ENCODE data around the gene FMN1.

FMN1 gene

DNA sequence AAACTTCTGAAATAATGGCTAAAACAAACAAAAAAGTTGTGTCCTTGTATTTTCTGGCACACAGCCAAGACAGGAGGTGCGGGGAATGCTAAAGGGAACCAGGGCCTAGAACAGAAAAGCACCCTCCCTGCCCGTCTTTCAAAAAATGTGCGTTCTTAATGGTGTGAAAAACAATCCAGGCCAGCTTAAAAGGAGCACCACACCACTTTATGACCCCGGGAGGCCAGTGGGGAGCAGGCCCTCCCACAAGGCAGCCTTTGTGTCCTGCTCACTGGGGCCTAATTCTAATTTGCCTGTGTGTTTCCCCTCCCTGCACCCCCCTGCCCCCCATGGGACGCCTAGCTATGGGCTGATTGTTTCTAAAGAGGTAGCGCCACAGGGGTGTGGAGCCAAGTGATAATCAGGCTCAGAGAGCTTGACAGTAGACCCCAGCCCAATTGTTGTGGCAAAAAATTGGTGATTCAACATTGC is 295.4 kb downstream of the FMN1 start:
- no peak for TF ChIP-seq CTCF (IDR thresholded peaks at IDR 0.05; ENCODE audit: low read depth, low read length)
- no peak overlapping the region for H3K4me3 ChIP-seq (ENCODE audit: low read depth, low read length)

GRCh38 chr15:32898414-32898813 is 296.1 kb downstream of the FMN1 start:
- no peak overlapping the region for H3K4me3 ChIP-seq (ENCODE audit: low read depth, low read length)
- TF ChIP-seq CTCF (IDR thresholded peaks at IDR 0.05; ENCODE audit: low read depth, low read length) = no peak

DNA sequence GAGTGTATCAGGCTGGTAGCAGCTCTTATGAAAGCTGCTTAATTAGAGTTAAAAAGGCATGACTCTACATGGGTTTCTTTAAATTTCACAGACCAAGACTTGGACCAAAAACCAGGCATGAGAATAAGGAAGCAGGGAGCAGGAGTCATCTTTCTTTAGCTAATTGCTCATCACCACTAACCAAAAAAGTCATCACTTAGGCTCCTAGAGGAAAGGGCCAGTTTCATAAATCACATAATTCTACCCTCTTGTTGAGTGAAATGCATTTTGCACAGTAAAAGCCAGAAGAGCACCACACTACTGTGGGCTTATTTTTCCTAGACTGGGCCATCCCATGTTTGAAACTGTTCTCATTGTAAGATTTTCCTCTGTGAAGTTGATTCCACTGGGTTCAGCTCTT is 301.1 kb downstream of the FMN1 start:
- no peak overlapping the region for H3K4me3 ChIP-seq (ENCODE audit: low read depth, low read length)
- TF ChIP-seq CTCF (IDR thresholded peaks at IDR 0.05; ENCODE audit: low read depth, low read length) = no peak

GRCh38 chr15:32889214-32889613 is 305.3 kb downstream of the FMN1 start:
- TF ChIP-seq CTCF (IDR thresholded peaks at IDR 0.05; ENCODE audit: low read depth, low read length) = no peak
- H3K4me3 ChIP-seq (ENCODE audit: low read depth, low read length) = no peak overlapping the region

GRCh38 chr15:32888221-32888761 is 306.2 kb downstream of the FMN1 start:
- no peak overlapping the region for H3K4me3 ChIP-seq (ENCODE audit: low read depth, low read length)
- TF ChIP-seq CTCF (IDR thresholded peaks at IDR 0.05; ENCODE audit: low read depth, low read length) = no peak

DNA sequence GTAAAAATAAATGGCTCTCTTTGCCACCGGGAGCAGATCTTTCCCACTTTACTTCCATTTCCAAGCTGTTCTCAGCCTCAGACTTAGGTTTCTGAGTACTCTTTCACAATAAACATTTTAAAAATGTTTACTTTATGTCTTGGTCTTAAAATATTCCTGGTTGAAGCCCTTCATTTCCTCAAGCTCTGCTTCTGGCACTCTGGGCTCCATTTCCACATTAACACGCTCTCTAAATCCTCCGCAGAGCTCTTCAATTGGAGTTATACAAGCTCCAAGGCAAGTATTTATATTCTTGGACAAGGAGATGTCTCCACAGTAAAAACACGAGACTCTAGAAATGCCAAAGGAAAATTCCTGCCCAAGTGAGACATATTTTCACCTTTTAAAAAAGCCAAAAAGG is 307.4 kb downstream of the FMN1 start:
- no peak overlapping the region for H3K4me3 ChIP-seq (ENCODE audit: low read depth, low read length)
- no peak for TF ChIP-seq CTCF (IDR thresholded peaks at IDR 0.05; ENCODE audit: low read depth, low read length)

- no peak for TF ChIP-seq CTCF (IDR thresholded peaks at IDR 0.05; ENCODE audit: low read depth, low read length)
Measured at GRCh38 chr15:32886459-32886858, 308.1 kb downstream of the FMN1 start.

More at GRCh38 chr15:32886459-32886858, 308.1 kb downstream of the FMN1 start:
- H3K4me3 ChIP-seq (ENCODE audit: low read depth, low read length) = no peak overlapping the region

All from WI38 (cell line).